Mesenteric fat pad (tissue), 1 donor: ENCODE measurements around the gene FILIP1. TPM values are rescaled to one million over a fixed set of nuclear protein-coding genes. Genes with fewer than 3 reads are reported as not detected.
"Not testable (repeated sequence)": the region's sequence is repeated elsewhere in the genome, so short reads cannot be mapped to it uniquely, and the experiment has no call there.

Experiments
- DNase-seq: peaks from one replicate; pipeline ENCODE4 v3.0.0-alpha.2; 2020; ENCODE audit warnings: low spot score
- total RNA-seq: library from RNA; stranded (reverse); fragmentation: NEBNext Ultra II Directional; extraction: Animal tissue kit (Norgen Biotek cat#: 25700); gene quantifications from one replicate; pipeline ENCODE4 v1.2.1, GENCODE V29; 2021
- donor health status: DM: yes; HTN: yes; CAD: no.

Gene FILIP1
- total RNA-seq, 1 donor from 2014 or later: 8.1 TPM

DNA sequence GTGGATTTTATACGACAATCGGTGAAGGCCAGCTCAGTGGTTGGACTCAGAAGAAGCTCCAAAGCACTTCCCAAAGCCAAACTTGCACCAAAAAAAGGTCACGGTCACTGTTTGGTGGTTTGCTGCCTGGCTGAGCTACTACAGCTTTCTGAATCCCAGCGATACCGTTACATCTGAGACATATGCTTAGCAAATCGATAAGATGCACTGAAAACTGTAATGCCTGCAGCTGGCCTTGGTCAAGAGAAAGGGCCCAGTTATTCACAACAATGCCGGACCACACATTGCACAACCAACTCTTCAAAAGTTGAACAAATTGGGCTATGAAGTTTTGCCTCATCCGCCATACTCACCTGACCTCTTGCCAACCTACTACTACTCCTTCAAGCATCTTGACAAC is 70.2 kb downstream of the FILIP1 start:
- no peak for DNase-seq

GRCh38 chr6:75422024-75422639 is 71.5 kb downstream of the FILIP1 start:
- DNase-seq: no peak

GRCh38 chr6:75421316-75422023 is 72.1 kb downstream of the FILIP1 start:
- no peak for DNase-seq

DNA sequence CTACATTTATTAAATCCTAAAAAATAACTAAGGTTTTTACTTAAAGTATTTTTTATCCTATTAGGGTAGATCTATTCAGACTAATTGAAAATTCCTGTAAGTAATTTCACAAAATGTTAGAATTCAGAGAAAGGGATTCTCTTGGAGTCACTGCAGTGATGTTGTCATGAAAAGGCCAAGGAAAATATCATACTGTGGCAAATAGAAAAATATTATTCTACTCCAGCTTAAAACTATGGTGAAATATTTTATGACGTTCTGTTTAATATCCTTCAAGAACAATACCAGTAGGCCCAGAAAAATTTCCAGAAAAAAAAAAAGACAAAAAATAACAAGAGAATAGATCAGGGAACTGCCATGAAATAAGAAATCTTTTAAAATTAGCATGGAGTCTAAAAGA is 73.6 kb downstream of the FILIP1 start:
- DNase-seq: no peak

DNA sequence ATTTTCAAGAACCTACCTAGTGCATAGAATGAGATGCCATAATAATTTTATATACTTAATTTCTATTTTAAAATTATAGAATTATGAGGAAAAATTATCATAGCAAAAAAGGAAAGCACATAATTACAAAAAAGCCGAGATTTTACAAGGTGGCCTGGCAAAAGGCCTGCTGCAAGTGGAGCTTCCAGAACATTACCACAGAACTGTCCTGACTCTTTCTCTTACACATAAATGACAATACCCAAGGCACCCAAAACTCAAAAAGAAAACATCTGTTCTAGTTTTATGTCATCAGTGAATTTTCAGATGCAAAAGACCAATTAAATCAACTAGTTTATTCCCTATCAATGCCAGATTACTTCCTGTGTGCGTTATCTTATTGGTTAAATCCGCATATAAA is 74.2 kb downstream of the FILIP1 start:
- no peak for DNase-seq

GRCh38 chr6:75418233-75418632 is 75.4 kb downstream of the FILIP1 start:
- DNase-seq: no peak

DNA sequence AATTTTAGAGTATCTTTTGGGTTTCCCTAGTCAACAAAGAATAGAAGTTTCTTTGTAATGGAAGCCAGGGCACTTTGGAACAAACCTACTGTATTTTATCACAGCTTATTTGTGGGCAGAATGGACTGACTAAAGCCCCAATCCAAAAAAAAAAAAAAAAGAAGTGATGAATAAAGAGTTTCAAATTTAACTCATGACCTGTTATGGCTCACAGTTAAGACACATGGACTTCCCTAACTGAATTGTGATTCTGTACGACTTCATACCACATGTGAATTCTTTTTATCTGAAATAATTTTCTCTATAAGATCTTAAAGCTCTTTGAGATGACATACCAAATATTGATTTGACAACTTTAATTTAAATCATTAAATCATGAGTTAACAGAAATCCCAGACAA is 77.2 kb downstream of the FILIP1 start:
- DNase-seq: no peak

DNA sequence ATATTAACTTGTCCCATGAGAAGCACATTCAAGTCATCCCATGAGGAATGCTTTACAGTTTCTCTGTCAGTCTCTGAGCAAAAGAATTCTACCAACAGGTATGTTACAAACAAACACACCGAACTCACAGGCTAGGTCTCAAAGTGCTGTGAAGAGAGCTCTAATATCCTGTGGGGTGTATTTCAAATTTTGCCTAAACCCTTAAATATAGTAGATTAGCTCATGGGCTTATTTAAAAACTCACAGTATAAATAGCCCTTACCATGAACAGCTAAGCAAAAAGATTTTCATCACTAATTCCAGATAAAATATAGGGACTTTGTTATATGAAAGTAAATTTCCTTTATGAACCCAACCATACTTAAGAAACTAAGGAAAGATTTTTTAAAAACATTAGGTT is 77.8 kb downstream of the FILIP1 start:
- DNase-seq: no peak

GRCh38 chr6:75414445-75415021 is 79.1 kb downstream of the FILIP1 start:
- DNase-seq: no peak

- DNase-seq: no peak
Observed at GRCh38 chr6:75412969-75413662, 80.5 kb downstream of the FILIP1 start.

GRCh38 chr6:75410564-75410963 is 83.0 kb downstream of the FILIP1 start:
- DNase-seq: not testable (repeated sequence)

DNA sequence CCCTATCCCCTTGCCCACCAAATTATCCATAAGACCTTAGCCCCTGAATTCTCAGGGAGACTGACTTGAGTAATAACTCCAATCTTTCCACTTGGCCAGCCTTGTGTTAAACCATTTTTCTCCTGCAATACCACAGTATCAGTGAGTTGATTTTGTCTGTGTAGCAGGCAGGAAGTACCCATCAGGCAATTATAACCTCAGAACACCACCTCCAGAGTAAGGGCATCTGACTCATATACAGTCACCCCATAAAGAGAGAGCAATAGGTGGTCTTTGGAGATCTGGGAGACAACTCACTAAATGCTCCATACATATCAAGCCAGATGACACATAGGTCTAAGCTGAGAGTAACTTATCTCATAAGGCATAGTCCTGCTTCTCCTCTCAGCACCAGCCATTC is 83.7 kb downstream of the FILIP1 start:
- DNase-seq: no peak

GRCh38 chr6:75409286-75409685 is 84.3 kb downstream of the FILIP1 start:
- no peak for DNase-seq

DNA sequence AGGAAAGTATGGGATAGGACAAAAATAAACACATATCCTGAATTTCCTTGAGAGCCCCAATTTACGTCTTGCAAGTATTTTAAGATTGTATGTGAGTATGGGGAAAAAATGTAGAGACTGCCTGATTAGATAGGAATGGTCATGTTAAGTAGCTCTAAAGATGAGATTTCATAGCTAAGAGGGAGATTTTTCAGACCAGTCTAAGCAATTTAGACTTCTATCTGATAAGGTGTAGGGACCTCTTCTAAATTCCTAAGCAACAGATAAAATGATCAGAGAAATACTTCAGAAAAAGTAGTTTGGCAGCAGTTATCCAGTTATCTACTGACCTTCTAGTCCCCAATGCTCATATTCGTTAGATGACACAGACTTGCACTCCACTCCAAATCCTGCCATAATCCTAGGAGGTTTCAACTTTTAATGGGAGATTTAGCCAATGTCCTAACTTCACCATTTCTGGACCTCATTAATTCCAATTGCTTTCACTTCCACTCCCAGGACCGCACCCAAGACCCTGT is 90.0 kb downstream of the FILIP1 start:
- no peak for DNase-seq

DNA sequence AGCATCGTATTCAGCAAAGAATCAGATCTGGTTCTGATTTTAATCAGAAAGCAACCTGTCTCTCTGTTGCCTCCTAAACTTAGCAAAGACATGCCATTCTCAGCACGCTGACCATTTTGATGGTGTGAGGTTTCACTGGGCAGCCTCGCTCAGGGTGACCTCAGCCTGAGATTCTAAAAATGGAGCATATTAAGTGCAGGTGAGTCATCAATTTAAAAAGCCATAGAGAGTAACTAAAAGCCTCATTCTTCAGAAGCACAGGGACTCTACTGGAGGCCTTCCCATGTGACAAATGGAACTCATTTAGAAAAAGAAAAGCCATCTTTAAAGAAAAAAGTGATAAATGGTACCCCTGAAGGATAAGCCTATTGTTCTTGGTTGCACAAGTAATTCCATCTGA is 91.3 kb downstream of the FILIP1 start:
- DNase-seq: no peak

DNA sequence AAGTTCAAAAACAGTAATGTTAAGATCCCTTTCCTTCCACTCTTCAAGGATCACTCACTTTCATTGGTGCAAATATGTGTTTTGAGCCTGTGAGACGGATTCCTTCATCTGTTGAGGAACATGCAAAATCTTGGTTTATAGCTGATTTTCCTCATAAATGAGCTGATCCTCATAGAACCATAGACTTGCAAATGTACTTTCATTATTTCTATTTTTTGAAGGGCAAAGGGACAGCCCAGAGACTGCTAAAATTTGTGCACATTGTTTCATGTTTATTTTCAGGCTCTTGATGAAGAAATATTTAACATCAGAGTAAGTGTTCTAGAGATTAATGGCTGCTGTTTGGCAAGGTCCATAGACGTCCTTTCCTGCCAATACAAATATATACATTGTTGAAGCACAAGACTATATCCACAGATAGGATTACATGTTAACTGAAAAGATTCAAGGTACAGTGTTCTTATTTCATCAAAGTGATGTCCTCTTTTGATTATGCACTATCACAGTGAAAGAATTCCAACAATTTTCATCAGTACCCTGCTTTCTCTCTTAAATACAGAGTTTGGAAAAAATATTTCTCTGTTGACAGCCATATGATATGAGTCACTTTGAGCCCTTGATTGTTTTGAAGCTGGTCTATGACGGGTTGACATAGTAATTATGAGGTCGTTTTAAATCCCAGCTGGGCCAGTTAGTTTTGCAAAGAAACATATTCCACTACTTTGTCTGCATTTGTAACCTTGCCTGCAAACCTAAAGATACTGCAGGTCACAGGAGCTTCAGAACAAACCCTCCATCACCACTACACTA is 95.7 kb downstream of the FILIP1 start:
- no peak for DNase-seq

- no peak for DNase-seq
Observed at GRCh38 chr6:75397171-75397570, 96.4 kb downstream of the FILIP1 start.

- DNase-seq: no peak
Observed at GRCh38 chr6:75396005-75396800, 97.4 kb downstream of the FILIP1 start.

DNA sequence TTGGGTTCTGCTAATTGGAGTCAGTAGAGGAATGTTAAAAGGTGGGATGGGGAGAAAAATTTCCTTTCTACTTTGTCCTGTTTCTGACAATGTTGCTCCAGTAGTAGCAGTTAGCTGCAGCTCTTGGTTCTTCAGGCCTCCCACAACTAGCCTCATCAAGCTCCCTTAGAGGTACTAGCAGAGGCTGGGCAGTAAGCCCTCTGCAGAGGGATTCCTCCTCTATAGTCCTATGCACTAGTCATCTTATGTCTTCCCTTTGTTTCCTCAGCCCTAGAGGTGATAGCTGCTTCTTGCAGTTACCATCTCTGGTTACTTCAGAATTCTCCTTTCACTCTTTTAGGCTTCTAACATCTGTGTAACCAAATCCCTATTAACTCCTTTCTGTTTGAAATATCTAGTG is 99.8 kb downstream of the FILIP1 start:
- DNase-seq: no peak

DNA sequence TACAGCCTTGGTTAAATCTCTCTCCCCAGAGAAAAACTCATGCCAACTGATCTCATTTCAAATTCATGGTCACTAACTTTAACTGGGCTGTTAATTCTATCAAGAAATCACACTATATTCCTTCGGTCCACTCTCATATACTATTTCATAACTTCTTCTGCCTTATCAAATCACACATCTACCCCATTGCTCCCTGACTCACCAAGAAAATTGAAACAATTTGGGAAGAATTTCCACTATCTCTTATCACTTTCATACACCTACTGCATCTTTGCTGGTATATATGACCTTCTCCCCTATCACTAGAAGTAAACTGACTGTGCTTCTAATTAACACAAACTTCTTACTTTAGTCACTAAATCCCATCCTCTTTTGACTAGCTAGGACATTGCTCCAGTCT is 102.3 kb downstream of the FILIP1 start:
- DNase-seq: no peak
